HUES64 (cell line): Measurements from ENCODE around the gene C3orf62. TPM values are rescaled to one million over a fixed set of nuclear protein-coding genes. Genes with fewer than 3 reads are reported as not detected.

ENCODE experiments used
- H3K27ac ChIP-seq: 2 replicates; pipeline ENCODE4 v1.7.0; 2013; ENCODE audit warnings: low read depth, low read length, inconsistent platforms
- H3K27me3 ChIP-seq: 2 replicates; pipeline ENCODE4 v1.6.1; 2013; ENCODE audit warnings: mild to moderate bottlenecking, low read length; ENCODE audit not compliant: insufficient read depth
- H3K36me3 ChIP-seq: 2 replicates; pipeline ENCODE4 v1.6.1; 2013; ENCODE audit warnings: mild to moderate bottlenecking, low read length; ENCODE audit not compliant: insufficient read depth
- H3K4me1 ChIP-seq: 2 replicates; pipeline ENCODE4 v1.6.1; 2013; ENCODE audit warnings: mild to moderate bottlenecking, low read length, moderate library complexity; ENCODE audit not compliant: insufficient read depth
- H3K4me3 ChIP-seq: 2 replicates; pipeline ENCODE4 v1.5.1; 2013; ENCODE audit warnings: mild to moderate bottlenecking, low read length, moderate library complexity
- H3K9ac ChIP-seq: 2 replicates; pipeline ENCODE4 v1.6.1; 2013; ENCODE audit warnings: mild to moderate bottlenecking, low read depth, low read length
- H3K9me3 ChIP-seq: 2 replicates; pipeline ENCODE4 v1.6.1; 2013; ENCODE audit warnings: low read depth, low read length; ENCODE audit not compliant: insufficient read depth
- WGBS: fragments of 150-250, 120-280 bp; methylation state at CpG from one replicate; pipeline ENCODE4 v1.1.7; 2013; ENCODE audit warnings: missing lambda C conversion rate; 5-methylcytosine and 5-hydroxymethylcytosine counted together
- polyA plus RNA-seq, 2 experiments: library from polyadenylated mRNA; stranded (reverse); fragments of 50-300 nt; gene quantifications; one replicate each; pipeline ENCODE4 v1.2.3, GENCODE V29; 2013

Gene C3orf62
- polyA plus RNA-seq (2013, experiment 1 of 2) = 2.4 TPM
- polyA plus RNA-seq (2013, experiment 2 of 2) = 2.7 TPM

- H3K36me3 ChIP-seq = peaks cover 32% of the 10 kb centered on the region
- no peaks in the 10 kb centered on the region for H3K27me3 ChIP-seq
- H3K4me3 ChIP-seq = peak within 1 kb of the TSS; percentile 17; the same call in 1 of the 2 replicates
- H3K9ac ChIP-seq = no peak within 1 kb of the TSS; the same call in 1 of the 2 replicates
- no peaks in the 10 kb centered on the region for H3K9me3 ChIP-seq
- H3K27ac ChIP-seq = no peak within 1 kb of the TSS
- 93% methylated on average over 51 of the region's 51 CpGs for WGBS
- no peaks in the 10 kb centered on the region for H3K4me1 ChIP-seq
Measured at GRCh38 chr3:49276475-49277382, at the start of gene C3orf62. C3orf62 (minus strand) TSS chr3:49277232; CDS start chr3:49276872, 360 bp downstream.

GRCh38 chr3:49324768-49325167 is 47.7 kb upstream of the C3orf62 start:
- Histone ChIP-seq H3K27ac (no peak overlapping the region), H3K9ac (no peak overlapping the region), H3K36me3 (peaks cover 73% of the 10 kb centered on the region), H3K4me3 (no peak overlapping the region), H3K27me3 (no peaks in the 10 kb centered on the region), H3K9me3 (no peaks in the 10 kb centered on the region), H3K4me1 (no peaks in the 10 kb centered on the region)
- WGBS = 98% methylated on average over 7 of the region's 7 CpGs

- WGBS = 96% methylated on average over 16 of the region's 16 CpGs
Measured at GRCh38 chr3:49316696-49317457, 39.8 kb upstream of the C3orf62 start.

GRCh38 chr3:49313896-49314688 is 37.1 kb upstream of the C3orf62 start:
- H3K27me3 ChIP-seq = no peaks in the 10 kb centered on the region

More at GRCh38 chr3:49316696-49317457, 39.8 kb upstream of the C3orf62 start:
- Histone ChIP-seq H3K9me3 (no peaks in the 10 kb centered on the region), H3K9ac (no peak overlapping the region), H3K27me3 (no peaks in the 10 kb centered on the region), H3K36me3 (peaks cover 38% of the 10 kb centered on the region), H3K27ac (no peak overlapping the region), H3K4me1 (no peaks in the 10 kb centered on the region), H3K4me3 (no peak overlapping the region)

GRCh38 chr3:49311283-49311682 is 34.3 kb upstream of the C3orf62 start:
- Histone ChIP-seq H3K4me3 (no peak overlapping the region), H3K36me3 (peaks cover 39% of the 10 kb centered on the region), H3K9me3 (no peaks in the 10 kb centered on the region), H3K9ac (no peak overlapping the region), H3K27ac (no peak overlapping the region), H3K4me1 (no peaks in the 10 kb centered on the region), H3K27me3 (no peaks in the 10 kb centered on the region)
- 95% methylated on average over 3 of the region's 3 CpGs for WGBS

More at GRCh38 chr3:49313896-49314688, 37.1 kb upstream of the C3orf62 start:
- H3K9me3 ChIP-seq = no peaks in the 10 kb centered on the region
- H3K4me1 ChIP-seq = no peaks in the 10 kb centered on the region
- WGBS = 80% methylated on average over 1 of the region's 1 CpG
- no peak overlapping the region for H3K27ac ChIP-seq
- H3K36me3 ChIP-seq = peaks cover 41% of the 10 kb centered on the region
- H3K4me3 ChIP-seq = no peak overlapping the region
- no peak overlapping the region for H3K9ac ChIP-seq

- no peaks in the 10 kb centered on the region for H3K27me3 ChIP-seq
- no peak overlapping the region for H3K9ac ChIP-seq
- H3K36me3 ChIP-seq = peaks cover 43% of the 10 kb centered on the region
- H3K4me1 ChIP-seq = no peaks in the 10 kb centered on the region
- no peaks in the 10 kb centered on the region for H3K9me3 ChIP-seq
- no peak overlapping the region for H3K4me3 ChIP-seq
- no peak overlapping the region for H3K27ac ChIP-seq
- WGBS = no CpG with 5 or more reads among the region's 1 CpG
Measured at GRCh38 chr3:49310677-49311076, 33.6 kb upstream of the C3orf62 start.

- no peak overlapping the region for H3K27ac ChIP-seq
Measured at GRCh38 chr3:49305608-49306007, 28.6 kb upstream of the C3orf62 start.

GRCh38 chr3:49302613-49303012 is 25.6 kb upstream of the C3orf62 start:
- no peaks in the 10 kb centered on the region for H3K4me1 ChIP-seq
- H3K9ac ChIP-seq = no peak overlapping the region
- no peaks in the 10 kb centered on the region for H3K9me3 ChIP-seq
- H3K27me3 ChIP-seq = no peaks in the 10 kb centered on the region
- no peak overlapping the region for H3K27ac ChIP-seq
- H3K36me3 ChIP-seq = peaks cover 69% of the 10 kb centered on the region
- 100% methylated on average over 1 of the region's 1 CpG for WGBS
- H3K4me3 ChIP-seq = no peak overlapping the region

More at GRCh38 chr3:49305608-49306007, 28.6 kb upstream of the C3orf62 start:
- WGBS = 95% methylated on average over 5 of the region's 5 CpGs
- H3K4me1 ChIP-seq = no peaks in the 10 kb centered on the region
- no peak overlapping the region for H3K9ac ChIP-seq
- H3K4me3 ChIP-seq = no peak overlapping the region
- H3K9me3 ChIP-seq = no peaks in the 10 kb centered on the region
- peaks cover 63% of the 10 kb centered on the region for H3K36me3 ChIP-seq
- no peaks in the 10 kb centered on the region for H3K27me3 ChIP-seq

- Histone ChIP-seq H3K9ac (no peak overlapping the region), H3K27ac (no peak overlapping the region), H3K36me3 (peaks cover 74% of the 10 kb centered on the region), H3K4me1 (no peaks in the 10 kb centered on the region), H3K4me3 (no peak overlapping the region), H3K9me3 (no peaks in the 10 kb centered on the region), H3K27me3 (no peaks in the 10 kb centered on the region)
- 97% methylated on average over 3 of the region's 3 CpGs for WGBS
Measured at GRCh38 chr3:49300595-49300994, 23.6 kb upstream of the C3orf62 start.

GRCh38 chr3:49298511-49298910 is 21.5 kb upstream of the C3orf62 start:
- 98% methylated on average over 7 of the region's 7 CpGs for WGBS
- no peak overlapping the region for H3K9ac ChIP-seq
- H3K9me3 ChIP-seq = no peaks in the 10 kb centered on the region
- H3K27me3 ChIP-seq = no peaks in the 10 kb centered on the region
- no peak overlapping the region for H3K27ac ChIP-seq
- no peak overlapping the region for H3K4me3 ChIP-seq
- no peaks in the 10 kb centered on the region for H3K4me1 ChIP-seq
- peaks cover 81% of the 10 kb centered on the region for H3K36me3 ChIP-seq
